ENCODE data around the gene HMBS.

- TF ChIP-seq POLR2AphosphoS5 (IDR thresholded peaks at IDR 0.05) = no peak
- TF ChIP-seq POLR2A (IDR thresholded peaks at IDR 0.05) = no peak
- TF ChIP-seq CTCF (IDR thresholded peaks at IDR 0.05) = no peak
Measured at GRCh38 chr11:119117004-119117706, 32.5 kb downstream of the HMBS start.
